ENCODE measurements around the gene ZBTB45. TPM values are rescaled to one million over a fixed set of nuclear protein-coding genes. Genes with fewer than 3 reads are reported as not detected.

The ZBTB45 gene
- total and polyA plus RNA-seq, 9 of the 15 experiments (the other 6 are each of a cell fraction or from before 2014, with no cell fraction given) = 0.08 to 16.1 (median 1.8) TPM

- TF ChIP-seq ZNF518B (CRISPR knock-in tag; IDR thresholded peaks at IDR 0.05) (no peak), ESRRA (IDR thresholded peaks at IDR 0.05; ENCODE audit: borderline replicate concordance, low read depth) (peak; percentile 76; the same call in 1 of the 2 replicates), SIN3A (IDR thresholded peaks at IDR 0.05; ENCODE audit: borderline replicate concordance in 2 of 2, control insufficient read depth in 1 of 2, low read depth in 2 of 2, low read length in 2 of 2) (peak in 1 of 2 experiments; percentile 62; a peak in 1 of 4 replicates), SIN3B (IDR thresholded peaks at IDR 0.05; ENCODE audit: low read depth) (peak; percentile 25; the same call in 1 of the 2 replicates), NCOR1 (IDR thresholded peaks at IDR 0.05) (0 out of 2 replicates have a peak, but pooled peaks have one; percentile 22), REST (IDR thresholded peaks at IDR 0.05; ENCODE audit: borderline replicate concordance) (peak; percentile 71), REST (CRISPR knock-in tag; IDR thresholded peaks at IDR 0.05; ENCODE audit: low read depth) (peak; percentile 51; the same call in 1 of the 2 replicates), L3MBTL2 (IDR thresholded peaks at IDR 0.05) (peak; percentile 94), NFRKB (IDR thresholded peaks at IDR 0.05; ENCODE audit: low read depth) (0 out of 2 replicates have a peak, but pooled peaks have one; percentile 40), MNT (conservative IDR thresholded peaks at IDR 0.05) (peak; percentile 71 to 81), GATAD2A (IDR thresholded peaks at IDR 0.05) (peak; percentile 63; the same call in 1 of the 2 replicates), ZKSCAN1 (IDR thresholded peaks at IDR 0.05; ENCODE audit: low read depth, low read length) (peak; percentile 23; the same call in 1 of the 2 replicates)
Measured at GRCh38 chr19:58513694-58514563, 5.7 kb downstream of the ZBTB45 start (continued).

Data from K562 (cell line).